Measurements from ENCODE around the gene GRIK5.
A peak's percentile ranks its signal among the peaks of the same experiment; 100 is the strongest.
"Not testable (repeated sequence)": the region's sequence is repeated elsewhere in the genome, so short reads cannot be mapped to it uniquely, and the experiment has no call there.

GRIK5 gene

DNA sequence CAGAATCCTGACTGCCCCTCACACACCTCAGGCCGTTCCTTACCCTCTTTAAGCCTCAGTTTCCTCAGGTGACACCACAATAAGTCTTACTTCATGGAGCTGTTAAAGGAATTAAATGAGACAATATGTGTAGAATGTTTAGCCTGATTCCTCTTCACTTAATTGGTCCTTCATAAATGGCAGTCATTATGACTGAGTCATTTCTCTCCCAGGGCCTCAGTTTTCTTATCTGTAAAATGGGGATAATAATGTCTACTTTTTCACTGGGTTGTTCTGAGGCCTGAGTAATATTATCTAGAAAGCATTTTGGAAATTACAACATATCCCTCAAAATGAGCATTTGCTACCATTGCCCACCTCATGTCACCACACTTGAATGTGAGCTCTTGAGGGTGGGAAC is 40.7 kb upstream of the GRIK5 start:
- Histone ChIP-seq H3K9me3 (no peaks in the 10 kb centered on the region), H3K27me3 (no peaks in the 10 kb centered on the region), H3K4me1 (ENCODE audit: control insufficient read depth in 1 of 2, insufficient read depth in 1 of 2, low read depth in 1 of 2, low read length in 1 of 2) (peaks cover 0 to 3% of the 10 kb centered on the region in 2 experiments), H3K36me3 (no peaks in the 10 kb centered on the region), H3K4me3 (ENCODE audit: low read depth in 1 of 2, low read length in 1 of 2) (no peak overlapping the region), H3K27ac (no peak overlapping the region)
- TF ChIP-seq, protein P1, sequence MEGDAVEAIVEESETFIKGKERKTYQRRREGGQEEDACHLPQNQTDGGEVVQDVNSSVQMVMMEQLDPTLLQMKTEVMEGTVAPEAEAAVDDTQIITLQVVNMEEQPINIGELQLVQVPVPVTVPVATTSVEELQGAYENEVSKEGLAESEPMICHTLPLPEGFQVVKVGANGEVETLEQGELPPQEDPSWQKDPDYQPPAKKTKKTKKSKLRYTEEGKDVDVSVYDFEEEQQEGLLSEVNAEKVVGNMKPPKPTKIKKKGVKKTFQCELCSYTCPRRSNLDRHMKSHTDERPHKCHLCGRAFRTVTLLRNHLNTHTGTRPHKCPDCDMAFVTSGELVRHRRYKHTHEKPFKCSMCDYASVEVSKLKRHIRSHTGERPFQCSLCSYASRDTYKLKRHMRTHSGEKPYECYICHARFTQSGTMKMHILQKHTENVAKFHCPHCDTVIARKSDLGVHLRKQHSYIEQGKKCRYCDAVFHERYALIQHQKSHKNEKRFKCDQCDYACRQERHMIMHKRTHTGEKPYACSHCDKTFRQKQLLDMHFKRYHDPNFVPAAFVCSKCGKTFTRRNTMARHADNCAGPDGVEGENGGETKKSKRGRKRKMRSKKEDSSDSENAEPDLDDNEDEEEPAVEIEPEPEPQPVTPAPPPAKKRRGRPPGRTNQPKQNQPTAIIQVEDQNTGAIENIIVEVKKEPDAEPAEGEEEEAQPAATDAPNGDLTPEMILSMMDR (IDR thresholded peaks at IDR 0.05), result no peak

DNA sequence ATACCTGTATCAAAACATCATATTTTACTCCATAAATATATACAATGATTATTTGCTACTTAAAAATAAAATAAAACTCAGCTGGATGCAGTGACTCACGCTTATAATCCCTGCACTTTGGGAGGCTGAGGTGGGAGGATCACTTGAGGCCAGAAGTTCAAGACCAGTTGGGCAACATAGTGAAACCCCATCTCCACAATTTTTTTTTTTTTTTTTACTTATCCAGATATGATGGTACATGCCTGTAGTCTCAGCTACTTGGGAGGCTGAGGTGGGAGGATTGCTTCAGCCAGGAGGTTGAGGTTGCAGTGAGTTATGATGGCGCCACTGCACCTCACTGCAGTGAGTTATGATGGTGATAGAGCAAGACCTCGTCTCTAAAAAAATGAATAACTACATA is 39.9 kb upstream of the GRIK5 start:
- Histone ChIP-seq H3K4me3 (ENCODE audit: low read depth in 1 of 2, low read length in 1 of 2) (no peak overlapping the region), H3K27ac (no peak overlapping the region), H3K27me3 (no peaks in the 10 kb centered on the region), H3K4me1 (ENCODE audit: control insufficient read depth in 1 of 2, insufficient read depth in 1 of 2, low read depth in 1 of 2, low read length in 1 of 2) (peaks cover 0 to 3% of the 10 kb centered on the region in 2 experiments), H3K36me3 (no peaks in the 10 kb centered on the region), H3K9me3 (no peaks in the 10 kb centered on the region)
- TF ChIP-seq, protein P1 (IDR thresholded peaks at IDR 0.05), result no peak

DNA sequence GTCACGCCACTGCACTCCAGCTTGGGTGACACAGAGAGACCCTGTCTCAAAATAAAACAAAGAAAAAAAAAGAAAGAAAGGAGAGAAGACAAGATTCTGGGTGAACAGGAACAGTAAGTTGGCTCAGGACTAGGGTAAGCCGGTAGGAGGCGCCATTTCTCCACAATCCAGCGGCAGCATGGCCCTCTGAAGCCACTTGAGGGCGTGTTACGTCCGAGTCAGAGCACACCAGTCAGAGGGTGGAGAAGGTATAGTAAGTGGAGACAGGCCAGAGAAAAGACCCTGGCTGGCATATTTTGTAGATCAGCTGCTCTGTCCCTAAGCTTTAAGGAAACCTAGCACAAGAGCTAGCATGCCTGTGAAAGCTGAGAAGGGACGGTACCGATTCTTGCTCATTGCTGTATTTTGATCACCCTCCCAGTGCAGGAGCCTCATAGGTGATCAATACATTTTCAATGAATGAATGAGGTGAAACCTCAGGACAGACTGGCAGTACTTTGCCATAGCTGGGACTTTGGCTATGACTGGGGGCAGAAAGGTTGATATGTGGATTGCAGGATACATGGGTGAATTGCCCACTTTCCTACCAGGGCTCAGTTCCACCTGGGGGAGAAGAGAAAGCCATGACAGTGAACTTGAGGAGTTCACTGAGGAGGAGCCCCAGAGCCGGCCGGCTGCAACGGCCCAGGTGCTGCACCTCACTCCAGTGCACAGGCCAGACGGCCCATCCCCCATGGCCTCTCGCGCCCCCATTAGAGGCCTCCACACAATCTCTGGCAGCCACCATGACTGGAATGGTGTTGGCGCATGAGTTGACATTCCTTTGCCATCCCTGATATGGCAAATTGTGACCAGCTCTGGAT is 38.8 kb upstream of the GRIK5 start:
- TF ChIP-seq, protein P1 (IDR thresholded peaks at IDR 0.05), result peak; percentile 84
- no peak overlapping the region for H3K4me3 ChIP-seq (ENCODE audit: low read depth in 1 of 2, low read length in 1 of 2)
- H3K27me3 ChIP-seq, result no peaks in the 10 kb centered on the region
- no peaks in the 10 kb centered on the region for H3K36me3 ChIP-seq
- no peak overlapping the region for H3K27ac ChIP-seq
- H3K4me1 ChIP-seq (ENCODE audit: control insufficient read depth in 1 of 2, insufficient read depth in 1 of 2, low read depth in 1 of 2, low read length in 1 of 2), result peaks cover 0 to 3% of the 10 kb centered on the region in 2 experiments
- no peaks in the 10 kb centered on the region for H3K9me3 ChIP-seq

DNA sequence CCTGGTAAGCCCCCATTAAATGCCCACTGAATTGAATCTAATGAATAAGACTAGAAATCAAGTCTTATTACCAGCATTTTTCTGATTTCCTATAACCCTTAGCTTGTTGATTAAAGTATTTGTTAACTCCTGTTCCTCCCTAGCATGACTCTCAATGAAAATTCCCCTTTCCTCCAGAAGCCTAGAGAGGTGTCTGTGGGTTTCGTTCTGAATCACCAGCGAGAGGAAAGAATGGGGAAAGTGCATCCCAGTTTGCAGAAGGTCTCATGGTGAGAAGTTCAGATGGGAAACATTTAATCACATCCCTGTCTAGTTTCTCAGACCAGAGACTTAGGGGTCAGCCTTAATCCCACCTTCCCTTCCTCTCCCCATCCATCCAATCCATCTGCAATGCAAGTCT is 35.4 kb upstream of the GRIK5 start:
- no peaks in the 10 kb centered on the region for H3K27me3 ChIP-seq
- H3K4me1 ChIP-seq (ENCODE audit: control insufficient read depth in 1 of 2, insufficient read depth in 1 of 2, low read depth in 1 of 2, low read length in 1 of 2), result peaks cover 0 to 3% of the 10 kb centered on the region in 2 experiments
- no peak overlapping the region for H3K27ac ChIP-seq
- H3K36me3 ChIP-seq, result no peaks in the 10 kb centered on the region
- TF ChIP-seq, protein P1 (IDR thresholded peaks at IDR 0.05), result no peak
- H3K9me3 ChIP-seq, result no peaks in the 10 kb centered on the region
- H3K4me3 ChIP-seq (ENCODE audit: low read depth in 1 of 2, low read length in 1 of 2), result no peak overlapping the region

DNA sequence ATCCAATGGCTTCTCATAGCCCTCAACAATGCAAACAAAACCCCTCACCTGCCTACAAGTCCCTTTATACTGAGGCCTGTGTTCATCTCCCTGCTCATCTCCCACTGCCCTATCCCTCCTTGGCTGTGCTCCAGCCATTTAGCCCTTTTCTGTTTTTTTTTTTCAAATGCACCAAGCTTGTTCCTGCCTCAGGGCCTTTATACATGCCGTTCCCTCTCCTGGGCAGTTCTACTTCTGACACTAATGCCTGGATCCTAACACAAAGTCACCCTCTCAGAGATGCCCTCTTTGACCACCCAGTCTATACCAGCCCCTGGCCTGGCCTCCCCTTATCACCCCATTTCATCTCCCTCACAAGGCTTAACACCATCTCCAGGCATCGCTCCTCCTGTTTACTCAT is 32.9 kb upstream of the GRIK5 start:
- Histone ChIP-seq H3K4me1 (ENCODE audit: control insufficient read depth in 1 of 2, insufficient read depth in 1 of 2, low read depth in 1 of 2, low read length in 1 of 2) (no peaks in the 10 kb centered on the region), H3K27ac (no peak overlapping the region), H3K27me3 (no peaks in the 10 kb centered on the region), H3K36me3 (no peaks in the 10 kb centered on the region), H3K4me3 (ENCODE audit: low read depth in 1 of 2, low read length in 1 of 2) (no peak overlapping the region), H3K9me3 (no peaks in the 10 kb centered on the region)
- TF ChIP-seq, protein P1 (IDR thresholded peaks at IDR 0.05), result no peak

DNA sequence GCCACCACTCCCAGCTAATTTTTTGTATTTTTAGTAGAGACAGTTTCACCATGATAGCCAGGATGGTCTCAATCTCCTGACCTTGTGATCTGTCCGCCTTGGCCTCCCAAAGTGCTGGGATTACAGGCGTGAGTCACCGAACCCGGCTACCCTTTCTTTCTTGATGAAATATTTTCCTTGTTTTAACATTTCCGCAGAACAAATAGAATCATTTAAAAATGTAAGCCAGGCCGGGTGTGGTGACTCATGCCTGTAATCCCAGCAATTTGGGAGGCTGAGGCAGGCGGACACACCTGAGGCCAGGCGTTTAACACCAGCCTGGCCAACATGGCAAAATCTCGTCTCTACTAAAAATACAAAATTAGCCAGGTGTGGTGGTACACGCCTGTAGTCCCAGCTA is 30.2 kb upstream of the GRIK5 start:
- H3K9me3 ChIP-seq; H3K36me3 ChIP-seq; H3K27me3 ChIP-seq; H3K4me1 ChIP-seq (ENCODE audit: control insufficient read depth in 1 of 2, insufficient read depth in 1 of 2, low read depth in 1 of 2, low read length in 1 of 2); H3K4me3 ChIP-seq (ENCODE audit: low read depth in 1 of 2, low read length in 1 of 2); H3K27ac ChIP-seq: not testable (repeated sequence)

All from neutrophil (primary cell).